GM19023 (cell line): ENCODE measurements around the gene PDE3A.

Experiments
- ATAC-seq: cut with Tn5 transposase; IDR thresholded peaks from one replicate; pipeline ENCODE4 v1.9.1; 2021; ENCODE audit warnings: mild to moderate bottlenecking, moderate library complexity; ENCODE audit not compliant: unreplicated experiment

The PDE3A gene

GRCh38 chr12:20420557-20420956 is 52.2 kb downstream of the PDE3A start:
- no peak for ATAC-seq

GRCh38 chr12:20421421-20421820 is 53.1 kb downstream of the PDE3A start:
- no peak for ATAC-seq

DNA sequence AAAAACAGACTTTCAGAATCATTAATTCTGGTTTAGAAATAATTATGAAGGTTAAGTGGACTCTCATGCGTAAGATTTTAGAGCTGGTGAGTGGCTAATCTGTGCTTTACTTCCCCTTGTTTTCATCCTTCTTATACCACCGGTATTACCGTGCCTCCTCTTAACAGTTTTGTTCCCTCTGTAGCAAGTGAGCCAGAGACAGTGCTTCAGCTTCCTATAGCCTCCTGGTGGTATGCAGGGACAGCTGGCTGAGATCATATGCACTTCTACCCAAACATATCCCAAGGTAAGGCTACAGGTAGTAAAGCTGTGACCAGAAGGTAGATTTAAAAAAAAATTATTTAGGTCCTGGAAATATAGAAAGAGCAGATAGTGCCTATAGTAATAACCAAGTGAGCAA is 55.2 kb downstream of the PDE3A start:
- no peak for ATAC-seq

DNA sequence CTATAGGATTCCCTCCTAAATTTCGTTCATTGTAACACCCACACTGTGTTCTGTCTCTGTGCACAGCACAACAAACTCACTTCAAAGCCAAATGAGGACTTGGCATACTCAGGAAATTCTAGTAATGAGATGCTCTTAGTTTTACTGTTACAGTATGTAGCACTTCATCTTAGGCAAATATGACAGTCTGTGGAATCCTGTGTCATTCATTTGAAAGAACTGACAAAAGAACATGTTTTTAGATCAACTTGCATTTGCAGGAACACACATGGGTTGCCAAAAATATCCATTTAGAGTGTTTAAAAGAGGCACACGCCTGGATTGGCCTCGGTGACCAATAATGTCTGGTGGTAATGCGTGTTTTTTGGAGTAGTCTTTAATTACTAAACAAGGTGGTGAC is 56.5 kb downstream of the PDE3A start:
- ATAC-seq: no peak

DNA sequence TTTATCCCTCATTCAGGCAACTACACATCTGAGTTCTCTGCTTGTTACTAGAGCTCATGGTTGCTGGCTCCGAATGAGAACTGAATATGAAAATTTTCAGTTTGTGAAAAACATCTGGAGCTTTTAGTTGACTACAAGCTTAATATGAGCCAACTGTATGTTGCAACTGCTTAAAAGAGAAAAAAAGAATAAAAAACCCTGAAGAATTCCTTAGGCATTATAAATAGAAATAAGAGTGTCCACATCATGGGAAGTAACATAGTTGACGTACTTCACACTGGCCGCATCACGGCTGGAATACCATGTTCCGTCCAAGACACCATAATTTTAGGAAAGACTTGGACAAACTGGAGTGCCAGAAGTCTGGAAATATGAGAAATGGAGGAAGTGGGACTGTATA is 57.9 kb downstream of the PDE3A start:
- no peak for ATAC-seq

GRCh38 chr12:20426957-20427356 is 58.6 kb downstream of the PDE3A start:
- ATAC-seq: no peak

DNA sequence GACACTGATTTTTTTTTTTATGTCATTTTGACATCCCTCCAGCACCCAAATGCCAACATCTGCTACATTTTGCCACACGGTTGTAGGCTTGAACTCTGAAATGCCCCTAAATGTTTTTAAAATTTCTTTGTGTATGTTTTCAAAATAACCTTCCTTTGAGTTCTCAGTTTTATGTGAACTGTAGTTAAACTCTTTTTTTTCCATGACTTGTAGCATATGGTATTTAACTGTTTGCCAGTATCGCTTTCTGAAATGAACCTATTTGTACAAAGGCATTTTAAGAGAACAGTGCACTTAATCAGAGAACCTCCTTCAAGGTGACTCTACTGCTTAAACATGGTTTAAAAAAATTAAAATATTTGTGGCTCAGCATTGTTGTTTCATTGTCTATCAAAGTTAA is 61.5 kb downstream of the PDE3A start:
- ATAC-seq: no peak

GRCh38 chr12:20432290-20432689 is 64.0 kb downstream of the PDE3A start:
- ATAC-seq: no peak

DNA sequence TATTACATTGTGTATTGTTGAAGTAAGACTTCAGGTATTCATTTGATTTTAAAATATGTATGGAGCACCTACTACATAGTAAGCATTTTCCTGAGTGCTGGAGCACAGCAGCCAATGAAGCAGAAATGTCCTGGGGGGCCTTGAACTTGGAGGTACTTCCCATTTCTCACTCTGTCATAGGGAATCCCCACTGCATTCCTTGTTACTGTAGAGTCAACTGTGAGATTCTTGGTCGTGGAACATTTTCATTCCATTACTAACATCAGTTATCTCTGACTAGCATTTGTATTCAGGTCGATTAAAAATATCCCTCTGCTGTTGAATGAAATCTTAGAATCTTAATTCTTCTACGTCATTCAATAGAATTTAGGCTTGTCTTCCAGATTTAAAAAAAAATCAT is 66.7 kb downstream of the PDE3A start:
- no peak for ATAC-seq

GRCh38 chr12:20436316-20436715 is 68.0 kb downstream of the PDE3A start:
- no peak for ATAC-seq

GRCh38 chr12:20438299-20438779 is 70.0 kb downstream of the PDE3A start:
- ATAC-seq: no peak

GRCh38 chr12:20439626-20440025 is 71.3 kb downstream of the PDE3A start:
- no peak for ATAC-seq

GRCh38 chr12:20440408-20440807 is 72.1 kb downstream of the PDE3A start:
- no peak for ATAC-seq

- no peak for ATAC-seq
These were observed 74.0 kb downstream of the PDE3A start for GRCh38 chr12:20442322-20442721.

DNA sequence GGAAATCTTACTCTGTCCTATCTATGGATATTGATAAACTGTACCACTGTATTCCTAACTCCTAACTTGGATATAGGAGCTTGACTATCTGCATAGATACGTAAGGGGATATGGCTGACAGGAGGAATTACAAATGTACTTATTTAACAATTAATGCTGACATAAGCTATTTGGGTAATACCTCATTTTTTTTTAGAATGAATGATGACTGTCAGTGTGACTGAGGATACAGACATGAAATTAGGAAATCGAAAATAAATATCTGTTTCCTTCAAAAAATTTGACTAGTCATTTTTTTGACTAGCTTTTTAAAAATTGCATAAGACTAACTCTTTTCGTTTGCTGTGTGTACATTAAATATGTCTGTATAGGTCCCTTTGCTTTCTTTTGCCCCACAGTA is 74.9 kb downstream of the PDE3A start:
- no peak for ATAC-seq

DNA sequence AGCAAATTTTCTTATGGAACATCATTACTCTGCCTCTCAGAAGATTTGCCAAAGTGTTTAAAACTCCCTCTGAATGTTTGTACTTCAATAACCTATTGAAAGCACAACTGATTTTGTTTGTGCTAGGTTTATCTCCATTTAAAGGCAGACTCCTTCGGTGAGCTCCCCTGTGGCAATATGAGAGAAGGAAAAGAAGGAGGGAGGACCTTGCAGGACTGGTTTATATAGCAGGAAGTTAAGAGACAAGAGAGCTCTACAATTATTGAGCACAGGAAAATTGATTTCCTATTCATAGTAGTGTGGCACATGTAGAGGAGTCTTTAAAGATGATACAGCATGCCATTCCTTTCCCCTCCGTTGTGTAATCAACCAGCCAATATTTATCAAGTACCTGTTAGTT is 75.5 kb downstream of the PDE3A start:
- ATAC-seq: no peak

DNA sequence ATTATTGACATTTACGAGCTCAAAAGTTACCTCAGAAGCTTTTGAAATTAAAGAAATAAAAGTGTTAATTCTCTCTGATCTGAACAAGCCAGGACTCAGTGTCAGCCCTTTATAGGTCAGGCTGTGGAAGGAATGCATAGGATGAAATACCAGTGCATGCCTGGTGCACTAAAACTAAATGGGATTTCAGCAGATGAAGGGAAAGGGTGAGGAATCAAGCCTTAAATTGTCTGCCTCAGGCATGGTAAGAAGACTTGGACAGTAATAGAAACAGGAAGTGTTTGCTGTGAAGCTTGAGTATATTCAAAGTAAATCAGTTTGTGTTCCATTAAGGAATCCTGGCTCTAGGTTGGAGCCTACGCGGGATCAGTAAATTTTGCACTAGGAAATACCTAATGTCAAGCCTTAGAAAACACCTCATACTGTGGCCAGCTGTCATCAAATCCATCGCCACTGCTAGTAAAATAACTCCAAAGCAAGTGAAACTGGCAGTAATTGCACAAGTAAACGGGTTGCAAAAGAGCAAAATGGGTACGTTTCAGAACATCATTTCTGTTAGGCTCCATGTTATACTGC is 76.3 kb downstream of the PDE3A start:
- no peak for ATAC-seq

DNA sequence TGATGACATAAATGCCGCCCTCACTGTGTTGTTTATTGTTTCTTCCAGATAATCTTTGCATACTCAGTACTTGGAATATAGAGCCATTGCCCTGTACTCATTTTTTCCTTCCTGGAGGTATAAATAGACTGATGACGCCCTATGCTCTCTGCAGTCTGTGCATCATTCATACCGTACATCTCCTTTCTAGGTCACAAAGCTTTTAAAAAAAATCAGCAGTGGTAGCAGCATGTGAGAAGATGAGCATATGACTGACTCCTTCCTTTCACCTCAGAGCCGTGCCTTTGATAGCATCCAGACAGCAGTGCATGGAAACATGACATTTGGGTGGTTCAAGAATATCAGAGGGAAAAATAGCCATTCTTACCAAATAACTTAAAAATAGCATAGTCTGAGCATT is 77.3 kb downstream of the PDE3A start:
- no peak for ATAC-seq

- ATAC-seq: no peak
These were observed 78.5 kb downstream of the PDE3A start for GRCh38 chr12:20446836-20447235.

DNA sequence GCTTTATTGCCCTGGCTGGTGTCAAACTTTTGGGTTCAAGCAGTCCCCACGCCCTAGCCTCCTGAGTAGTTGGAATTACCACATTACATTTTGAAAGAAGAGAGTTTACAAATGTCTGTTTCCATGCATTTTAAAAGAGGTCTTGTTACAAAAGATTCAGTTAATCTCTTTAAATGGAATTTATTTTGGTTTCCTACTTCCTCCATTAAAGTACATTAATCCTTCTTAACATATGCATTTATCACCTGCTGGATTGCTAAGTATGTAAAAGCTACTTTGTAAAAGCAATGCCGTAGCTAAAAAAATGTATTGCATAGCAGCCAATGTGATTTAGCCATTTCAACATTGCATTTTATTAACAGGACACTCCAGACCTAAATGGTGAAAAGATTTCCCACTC is 80.4 kb downstream of the PDE3A start:
- no peak for ATAC-seq

DNA sequence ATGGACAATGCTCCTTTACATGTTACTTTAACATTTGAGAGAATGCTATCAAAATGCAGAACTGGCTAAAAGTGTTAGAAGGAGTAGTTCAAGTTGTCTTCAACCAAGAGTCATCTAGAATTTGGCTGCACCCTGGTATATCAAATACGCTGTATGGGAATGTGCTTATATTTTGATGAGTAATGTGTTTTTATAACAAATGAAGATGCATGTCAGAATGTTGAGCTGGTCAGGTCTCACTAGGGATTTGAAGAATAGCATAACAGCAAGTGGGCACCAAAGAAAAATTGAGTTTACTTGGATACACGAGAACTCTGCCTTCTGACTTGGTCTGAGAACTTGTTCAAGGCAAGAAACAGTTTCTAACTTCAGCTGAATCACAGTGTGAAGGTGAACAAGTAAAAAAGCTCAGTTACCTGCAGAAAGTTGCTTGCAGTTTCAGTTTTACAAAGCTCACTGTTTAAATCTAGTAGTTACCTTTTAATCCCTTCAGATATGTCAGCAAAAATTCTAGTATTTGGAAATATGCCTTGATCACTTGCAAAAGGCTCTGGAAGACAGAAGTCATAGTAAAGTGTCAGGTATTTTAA is 82.3 kb downstream of the PDE3A start:
- ATAC-seq: no peak

DNA sequence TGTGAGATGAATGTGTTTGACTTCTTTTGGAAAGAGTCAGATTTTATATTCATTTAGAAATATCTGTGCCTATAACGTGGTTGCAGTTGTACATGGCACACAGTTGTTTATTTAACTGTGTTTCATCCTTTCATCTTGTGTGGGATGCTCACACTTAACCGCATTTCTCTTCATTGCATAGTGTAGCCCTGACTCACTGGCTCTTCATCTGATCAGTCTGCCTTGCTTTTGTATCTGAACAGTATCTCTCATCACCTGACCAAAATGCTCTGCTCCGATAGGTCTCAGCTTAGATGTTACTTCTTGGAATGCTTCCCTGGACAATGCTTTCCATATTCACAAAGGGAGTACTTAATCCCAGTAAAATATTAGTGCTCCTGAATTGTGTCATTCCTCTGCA is 83.4 kb downstream of the PDE3A start:
- no peak for ATAC-seq

- ATAC-seq: no peak
These were observed 84.2 kb downstream of the PDE3A start for GRCh38 chr12:20452496-20453010.
